Measurements from ENCODE around the gene CCDC13. TPM values are rescaled to one million over a fixed set of nuclear protein-coding genes. Genes with fewer than 3 reads are reported as not detected.

CCDC13 gene
- total and polyA plus RNA-seq, 4 donors = 1.9 to 7.6 (median 3.2) TPM

- no peak overlapping the region for H3K9ac ChIP-seq (ENCODE audit: insufficient read depth in 1 of 2, low read length in 2 of 2)
- H3K27ac ChIP-seq (ENCODE audit: low read depth in 1 of 2, low read length in 1 of 2) = no peak overlapping the region
- no peaks in the 10 kb centered on the region for H3K27me3 ChIP-seq (ENCODE audit: control insufficient read depth in 3 of 3, insufficient read depth in 3 of 3, low read length in 2 of 3)
- 85 to 91% methylated on average over 6 of the region's 6 CpGs for WGBS, 2 donors
- DNase-seq (peak in 1 of 3 donors; percentile 5), ATAC-seq (ENCODE audit: insufficient read depth, low FRiP score) (no peak)
- peaks cover 0 to 3% (median 0%) of the 10 kb centered on the region in 5 donors for H3K4me1 ChIP-seq (ENCODE audit: control insufficient read depth in 5 of 5, insufficient read depth in 5 of 5, low read length in 5 of 5)
- no peak overlapping the region for H3K4me3 ChIP-seq
- TF ChIP-seq, protein P1, sequence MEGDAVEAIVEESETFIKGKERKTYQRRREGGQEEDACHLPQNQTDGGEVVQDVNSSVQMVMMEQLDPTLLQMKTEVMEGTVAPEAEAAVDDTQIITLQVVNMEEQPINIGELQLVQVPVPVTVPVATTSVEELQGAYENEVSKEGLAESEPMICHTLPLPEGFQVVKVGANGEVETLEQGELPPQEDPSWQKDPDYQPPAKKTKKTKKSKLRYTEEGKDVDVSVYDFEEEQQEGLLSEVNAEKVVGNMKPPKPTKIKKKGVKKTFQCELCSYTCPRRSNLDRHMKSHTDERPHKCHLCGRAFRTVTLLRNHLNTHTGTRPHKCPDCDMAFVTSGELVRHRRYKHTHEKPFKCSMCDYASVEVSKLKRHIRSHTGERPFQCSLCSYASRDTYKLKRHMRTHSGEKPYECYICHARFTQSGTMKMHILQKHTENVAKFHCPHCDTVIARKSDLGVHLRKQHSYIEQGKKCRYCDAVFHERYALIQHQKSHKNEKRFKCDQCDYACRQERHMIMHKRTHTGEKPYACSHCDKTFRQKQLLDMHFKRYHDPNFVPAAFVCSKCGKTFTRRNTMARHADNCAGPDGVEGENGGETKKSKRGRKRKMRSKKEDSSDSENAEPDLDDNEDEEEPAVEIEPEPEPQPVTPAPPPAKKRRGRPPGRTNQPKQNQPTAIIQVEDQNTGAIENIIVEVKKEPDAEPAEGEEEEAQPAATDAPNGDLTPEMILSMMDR (IDR thresholded peaks at IDR 0.05; ENCODE audit: control extremely low read depth, extremely low read depth) = no peak
- no peaks in the 10 kb centered on the region for H3K36me3 ChIP-seq (ENCODE audit: control insufficient read depth in 4 of 4, insufficient read depth in 4 of 4, low read length in 4 of 4)
- no peaks in the 10 kb centered on the region for H3K9me3 ChIP-seq (ENCODE audit: control insufficient read depth in 4 of 4, insufficient read depth in 3 of 4, low read length in 3 of 4)
Observed at GRCh38 chr3:42731476-42732195, 41.4 kb downstream of the CCDC13 start.

- Histone ChIP-seq H3K27ac (ENCODE audit: low read depth in 1 of 2, low read length in 1 of 2) (peak overlapping the region in 1 of 2 donors; percentile 55), H3K9me3 (ENCODE audit: control insufficient read depth in 4 of 4, insufficient read depth in 3 of 4, low read length in 3 of 4) (no peaks in the 10 kb centered on the region), H3K9ac (ENCODE audit: insufficient read depth in 1 of 2, low read length in 2 of 2) (no peak overlapping the region), H3K27me3 (ENCODE audit: control insufficient read depth in 3 of 3, insufficient read depth in 3 of 3, low read length in 2 of 3) (no peaks in the 10 kb centered on the region), H3K4me3 (no peak overlapping the region), H3K4me1 (ENCODE audit: control insufficient read depth in 5 of 5, insufficient read depth in 5 of 5, low read length in 5 of 5) (peaks cover 0 to 3% (median 0%) of the 10 kb centered on the region in 5 donors), H3K36me3 (ENCODE audit: control insufficient read depth in 4 of 4, insufficient read depth in 4 of 4, low read length in 4 of 4) (no peaks in the 10 kb centered on the region)
- TF ChIP-seq, protein P1 (IDR thresholded peaks at IDR 0.05; ENCODE audit: control extremely low read depth, extremely low read depth) = no peak
- ATAC-seq (ENCODE audit: insufficient read depth, low FRiP score) = no peak
- 84 to 90% methylated on average over 3 of the region's 3 CpGs for WGBS, 2 donors
- no peak for DNase-seq
Observed at GRCh38 chr3:42730706-42731420, 42.2 kb downstream of the CCDC13 start.

DNA sequence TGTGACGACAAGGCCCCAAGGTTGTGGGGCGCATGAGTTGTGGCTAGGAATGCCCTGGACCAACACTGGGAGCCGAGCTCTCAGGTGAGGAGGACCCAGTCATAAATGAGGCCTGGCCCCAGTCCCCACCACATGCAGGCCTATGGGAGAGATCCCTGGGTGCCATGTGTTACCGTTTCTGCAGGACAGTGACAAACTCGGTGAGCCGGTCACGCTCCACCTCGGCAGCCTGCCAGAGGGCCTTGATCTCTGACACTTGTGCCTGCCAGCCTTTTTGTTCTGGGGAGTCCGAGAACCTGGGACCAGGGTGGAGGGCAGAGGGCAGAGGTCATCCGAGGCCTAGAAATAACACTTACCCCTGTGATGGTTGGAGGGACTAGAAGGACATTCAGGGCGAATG, 42.8 kb downstream of the CCDC13 start:
- WGBS, 2 donors = 90 to 93% methylated on average over 11 of the region's 11 CpGs
- H3K27me3 ChIP-seq (ENCODE audit: control insufficient read depth in 3 of 3, insufficient read depth in 3 of 3, low read length in 2 of 3) = no peaks in the 10 kb centered on the region
- no peak overlapping the region for H3K4me3 ChIP-seq
- ATAC-seq (ENCODE audit: insufficient read depth, low FRiP score) = no peak
- no peaks in the 10 kb centered on the region for H3K9me3 ChIP-seq (ENCODE audit: control insufficient read depth in 4 of 4, insufficient read depth in 3 of 4, low read length in 3 of 4)
- no peaks in the 10 kb centered on the region for H3K36me3 ChIP-seq (ENCODE audit: control insufficient read depth in 4 of 4, insufficient read depth in 4 of 4, low read length in 4 of 4)
- peaks cover 0 to 3% (median 0%) of the 10 kb centered on the region in 5 donors for H3K4me1 ChIP-seq (ENCODE audit: control insufficient read depth in 5 of 5, insufficient read depth in 5 of 5, low read length in 5 of 5)
- DNase-seq = no peak
- H3K9ac ChIP-seq (ENCODE audit: insufficient read depth in 1 of 2, low read length in 2 of 2) = no peak overlapping the region
- H3K27ac ChIP-seq (ENCODE audit: low read depth in 1 of 2, low read length in 1 of 2) = peak overlapping the region in 1 of 2 donors; percentile 55
- TF ChIP-seq, protein P1 (IDR thresholded peaks at IDR 0.05; ENCODE audit: control extremely low read depth, extremely low read depth) = no peak
